ENCODE results near the gene DNAJB5. TPM values are rescaled to one million over a fixed set of nuclear protein-coding genes. Genes with fewer than 3 reads are reported as not detected.

Gene DNAJB5
- total and polyA plus RNA-seq, 4 donors, result 0.76 to 2.3 (median 1.8) TPM

DNA sequence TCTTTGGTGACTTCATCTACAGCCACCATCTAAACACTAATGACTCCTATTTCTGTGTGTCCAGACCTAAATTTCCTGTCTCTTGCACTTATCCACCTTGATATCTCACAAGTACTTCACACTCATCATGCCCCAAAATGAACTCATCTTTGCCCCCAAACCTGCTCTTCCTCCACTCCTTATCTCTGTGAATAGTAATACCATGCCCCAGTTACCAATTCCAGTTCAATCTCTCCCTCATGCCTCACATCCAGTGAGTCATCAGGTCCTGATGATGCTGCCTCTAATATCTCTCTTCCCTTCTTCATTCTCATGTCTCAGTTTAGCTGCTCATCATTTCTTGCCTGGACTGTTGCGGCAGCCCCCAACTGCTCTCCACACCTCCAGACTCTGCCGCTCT, 14.9 kb upstream of the DNAJB5 start:
- Histone ChIP-seq H3K27ac (ENCODE audit: low read depth in 1 of 2, low read length in 2 of 2) (no peak overlapping the region), H3K4me3 (ENCODE audit: low read depth in 1 of 3, low read length in 3 of 3) (no peak overlapping the region), H3K36me3 (ENCODE audit: control insufficient read depth in 4 of 4, insufficient read depth in 3 of 4, low read depth in 1 of 4, low read length in 3 of 4) (no peaks in the 10 kb centered on the region), H3K27me3 (ENCODE audit: control insufficient read depth in 4 of 4, insufficient read depth in 4 of 4, low read length in 3 of 4) (no peaks in the 10 kb centered on the region), H3K4me1 (ENCODE audit: control insufficient read depth in 4 of 4, insufficient read depth in 4 of 4, low read length in 3 of 4) (no peaks in the 10 kb centered on the region), H3K9me3 (ENCODE audit: control insufficient read depth in 4 of 4, low read length in 3 of 4) (no peaks in the 10 kb centered on the region), H3K9ac (ENCODE audit: low read depth in 1 of 2, low read length in 2 of 2) (no peak overlapping the region)
- WGBS, result 94% methylated on average over 2 of the region's 2 CpGs
- TF ChIP-seq FOXA1 (IDR thresholded peaks at IDR 0.05) (no peak), RXRA (IDR thresholded peaks at IDR 0.05) (no peak), TAF1 (conservative IDR thresholded peaks at IDR 0.05) (no peak), GABPA (IDR thresholded peaks at IDR 0.05 in 1 of 2, conservative IDR thresholded peaks at IDR 0.05 in 1 of 2) (no peak), HNF4A (conservative IDR thresholded peaks at IDR 0.05) (no peak), SP1 (IDR thresholded peaks at IDR 0.05) (no peak)
- TF ChIP-seq, protein P1, sequence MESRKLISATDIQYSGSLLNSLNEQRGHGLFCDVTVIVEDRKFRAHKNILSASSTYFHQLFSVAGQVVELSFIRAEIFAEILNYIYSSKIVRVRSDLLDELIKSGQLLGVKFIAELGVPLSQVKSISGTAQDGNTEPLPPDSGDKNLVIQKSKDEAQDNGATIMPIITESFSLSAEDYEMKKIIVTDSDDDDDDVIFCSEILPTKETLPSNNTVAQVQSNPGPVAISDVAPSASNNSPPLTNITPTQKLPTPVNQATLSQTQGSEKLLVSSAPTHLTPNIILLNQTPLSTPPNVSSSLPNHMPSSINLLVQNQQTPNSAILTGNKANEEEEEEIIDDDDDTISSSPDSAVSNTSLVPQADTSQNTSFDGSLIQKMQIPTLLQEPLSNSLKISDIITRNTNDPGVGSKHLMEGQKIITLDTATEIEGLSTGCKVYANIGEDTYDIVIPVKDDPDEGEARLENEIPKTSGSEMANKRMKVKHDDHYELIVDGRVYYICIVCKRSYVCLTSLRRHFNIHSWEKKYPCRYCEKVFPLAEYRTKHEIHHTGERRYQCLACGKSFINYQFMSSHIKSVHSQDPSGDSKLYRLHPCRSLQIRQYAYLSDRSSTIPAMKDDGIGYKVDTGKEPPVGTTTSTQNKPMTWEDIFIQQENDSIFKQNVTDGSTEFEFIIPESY (IDR thresholded peaks at IDR 0.05), result no peak
- TF ChIP-seq, protein P2, sequence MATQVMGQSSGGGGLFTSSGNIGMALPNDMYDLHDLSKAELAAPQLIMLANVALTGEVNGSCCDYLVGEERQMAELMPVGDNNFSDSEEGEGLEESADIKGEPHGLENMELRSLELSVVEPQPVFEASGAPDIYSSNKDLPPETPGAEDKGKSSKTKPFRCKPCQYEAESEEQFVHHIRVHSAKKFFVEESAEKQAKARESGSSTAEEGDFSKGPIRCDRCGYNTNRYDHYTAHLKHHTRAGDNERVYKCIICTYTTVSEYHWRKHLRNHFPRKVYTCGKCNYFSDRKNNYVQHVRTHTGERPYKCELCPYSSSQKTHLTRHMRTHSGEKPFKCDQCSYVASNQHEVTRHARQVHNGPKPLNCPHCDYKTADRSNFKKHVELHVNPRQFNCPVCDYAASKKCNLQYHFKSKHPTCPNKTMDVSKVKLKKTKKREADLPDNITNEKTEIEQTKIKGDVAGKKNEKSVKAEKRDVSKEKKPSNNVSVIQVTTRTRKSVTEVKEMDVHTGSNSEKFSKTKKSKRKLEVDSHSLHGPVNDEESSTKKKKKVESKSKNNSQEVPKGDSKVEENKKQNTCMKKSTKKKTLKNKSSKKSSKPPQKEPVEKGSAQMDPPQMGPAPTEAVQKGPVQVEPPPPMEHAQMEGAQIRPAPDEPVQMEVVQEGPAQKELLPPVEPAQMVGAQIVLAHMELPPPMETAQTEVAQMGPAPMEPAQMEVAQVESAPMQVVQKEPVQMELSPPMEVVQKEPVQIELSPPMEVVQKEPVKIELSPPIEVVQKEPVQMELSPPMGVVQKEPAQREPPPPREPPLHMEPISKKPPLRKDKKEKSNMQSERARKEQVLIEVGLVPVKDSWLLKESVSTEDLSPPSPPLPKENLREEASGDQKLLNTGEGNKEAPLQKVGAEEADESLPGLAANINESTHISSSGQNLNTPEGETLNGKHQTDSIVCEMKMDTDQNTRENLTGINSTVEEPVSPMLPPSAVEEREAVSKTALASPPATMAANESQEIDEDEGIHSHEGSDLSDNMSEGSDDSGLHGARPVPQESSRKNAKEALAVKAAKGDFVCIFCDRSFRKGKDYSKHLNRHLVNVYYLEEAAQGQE (IDR thresholded peaks at IDR 0.05), result no peak
- TF ChIP-seq, protein P3, sequence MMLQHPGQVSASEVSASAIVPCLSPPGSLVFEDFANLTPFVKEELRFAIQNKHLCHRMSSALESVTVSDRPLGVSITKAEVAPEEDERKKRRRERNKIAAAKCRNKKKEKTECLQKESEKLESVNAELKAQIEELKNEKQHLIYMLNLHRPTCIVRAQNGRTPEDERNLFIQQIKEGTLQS (IDR thresholded peaks at IDR 0.05), result no peak
- DNase-seq (ENCODE audit: low spot score), result no peak

DNA sequence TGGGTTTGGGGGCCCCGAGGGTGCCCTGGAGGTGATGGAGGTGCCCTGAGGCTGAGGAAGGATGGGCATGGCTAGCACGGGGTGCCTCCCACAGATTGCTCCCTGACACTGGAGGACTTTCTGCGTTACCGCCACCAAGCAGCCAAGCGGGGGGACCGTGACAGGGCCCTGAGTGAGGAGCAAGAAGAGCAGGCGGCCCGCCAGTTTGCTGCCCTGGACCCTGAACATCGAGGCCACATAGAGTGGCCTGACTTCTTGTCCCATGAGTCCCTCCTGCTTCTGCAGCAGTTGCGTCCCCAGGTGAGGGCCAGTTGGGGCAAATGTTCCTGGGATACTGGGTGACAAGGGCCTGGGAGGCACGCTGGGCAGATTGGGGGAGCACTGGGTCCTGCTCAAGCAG, 13.1 kb upstream of the DNAJB5 start:
- no peak overlapping the region for H3K4me3 ChIP-seq (ENCODE audit: low read depth in 1 of 3, low read length in 3 of 3)
- no peak overlapping the region for H3K9ac ChIP-seq (ENCODE audit: low read depth in 1 of 2, low read length in 2 of 2)
- H3K36me3 ChIP-seq (ENCODE audit: control insufficient read depth in 4 of 4, insufficient read depth in 3 of 4, low read depth in 1 of 4, low read length in 3 of 4), result no peaks in the 10 kb centered on the region
- no peak for DNase-seq (ENCODE audit: low spot score)
- no peaks in the 10 kb centered on the region for H3K4me1 ChIP-seq (ENCODE audit: control insufficient read depth in 4 of 4, insufficient read depth in 4 of 4, low read length in 3 of 4)
- H3K9me3 ChIP-seq (ENCODE audit: control insufficient read depth in 4 of 4, low read length in 3 of 4), result no peaks in the 10 kb centered on the region
- TF ChIP-seq, protein P1 (IDR thresholded peaks at IDR 0.05), result no peak
- no peak for TF ChIP-seq TAF1 (conservative IDR thresholded peaks at IDR 0.05)
- TF ChIP-seq HNF4G (IDR thresholded peaks at IDR 0.05), result no peak
- no peak for TF ChIP-seq SP1 (IDR thresholded peaks at IDR 0.05)
- no peak for TF ChIP-seq RAD21 (IDR thresholded peaks at IDR 0.05)
- TF ChIP-seq NR2F2 (IDR thresholded peaks at IDR 0.05), result no peak
- no peak for TF ChIP-seq EGR1 (IDR thresholded peaks at IDR 0.05; ENCODE audit: low read depth in 2 of 2)
- no peak for TF ChIP-seq RXRA (IDR thresholded peaks at IDR 0.05)
- TF ChIP-seq, protein P2 (IDR thresholded peaks at IDR 0.05), result no peak
- TF ChIP-seq FOXA2 (IDR thresholded peaks at IDR 0.05), result no peak
- no peak for TF ChIP-seq GABPA (IDR thresholded peaks at IDR 0.05 in 1 of 2, conservative IDR thresholded peaks at IDR 0.05 in 1 of 2)
- no peaks in the 10 kb centered on the region for H3K27me3 ChIP-seq (ENCODE audit: control insufficient read depth in 4 of 4, insufficient read depth in 4 of 4, low read length in 3 of 4)
- 93% methylated on average over 11 of the region's 11 CpGs for WGBS
- no peak overlapping the region for H3K27ac ChIP-seq (ENCODE audit: low read depth in 1 of 2, low read length in 2 of 2)
